ENCODE data around the gene ZIK1.

DNA sequence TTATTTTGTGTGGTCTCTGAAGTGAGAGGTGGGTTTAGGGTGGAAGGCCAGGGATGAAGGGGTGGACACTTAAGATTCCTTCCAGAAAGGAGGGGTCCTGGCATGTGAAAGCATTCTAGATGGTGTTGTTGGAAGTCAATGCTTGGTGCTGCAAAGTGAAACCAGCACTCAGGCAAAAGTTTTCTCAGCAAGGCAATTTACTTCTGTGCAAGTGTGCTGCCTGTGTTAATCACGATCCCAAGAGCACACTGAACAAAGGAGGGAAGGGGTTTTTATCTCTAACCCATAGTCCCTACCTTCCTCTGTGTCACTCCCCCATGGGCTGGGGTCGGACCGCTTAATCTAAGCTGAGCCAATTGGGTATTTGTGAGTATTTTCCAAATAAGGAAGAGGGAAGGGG lies 31.4 kb downstream of the ZIK1 start:
- TF ChIP-seq, protein P1, sequence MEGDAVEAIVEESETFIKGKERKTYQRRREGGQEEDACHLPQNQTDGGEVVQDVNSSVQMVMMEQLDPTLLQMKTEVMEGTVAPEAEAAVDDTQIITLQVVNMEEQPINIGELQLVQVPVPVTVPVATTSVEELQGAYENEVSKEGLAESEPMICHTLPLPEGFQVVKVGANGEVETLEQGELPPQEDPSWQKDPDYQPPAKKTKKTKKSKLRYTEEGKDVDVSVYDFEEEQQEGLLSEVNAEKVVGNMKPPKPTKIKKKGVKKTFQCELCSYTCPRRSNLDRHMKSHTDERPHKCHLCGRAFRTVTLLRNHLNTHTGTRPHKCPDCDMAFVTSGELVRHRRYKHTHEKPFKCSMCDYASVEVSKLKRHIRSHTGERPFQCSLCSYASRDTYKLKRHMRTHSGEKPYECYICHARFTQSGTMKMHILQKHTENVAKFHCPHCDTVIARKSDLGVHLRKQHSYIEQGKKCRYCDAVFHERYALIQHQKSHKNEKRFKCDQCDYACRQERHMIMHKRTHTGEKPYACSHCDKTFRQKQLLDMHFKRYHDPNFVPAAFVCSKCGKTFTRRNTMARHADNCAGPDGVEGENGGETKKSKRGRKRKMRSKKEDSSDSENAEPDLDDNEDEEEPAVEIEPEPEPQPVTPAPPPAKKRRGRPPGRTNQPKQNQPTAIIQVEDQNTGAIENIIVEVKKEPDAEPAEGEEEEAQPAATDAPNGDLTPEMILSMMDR (IDR thresholded peaks at IDR 0.05): no peak
- TF ChIP-seq POLR2AphosphoS5 (IDR thresholded peaks at IDR 0.05) (no peak), POLR2A (IDR thresholded peaks at IDR 0.05) (no peak)

Data from breast epithelium (tissue), 3 donors.